Left lung (tissue), 10 donors: ENCODE results near the gene FKBP9. TPM values are rescaled to one million over a fixed set of nuclear protein-coding genes. Genes with fewer than 3 reads are reported as not detected.
"Not testable (repeated sequence)": the region's sequence is repeated elsewhere in the genome, so short reads cannot be mapped to it uniquely, and the experiment has no call there.

ENCODE experiments used
- ATAC-seq: fragments of 200-7000 bp; cut with Tn5 transposase; one replicate; pipeline ENCODE4 v1.9.1; 2020; ENCODE audit warnings: moderate library complexity
- DNase-seq, 4 donors: peaks; one replicate each; pipeline ENCODE4 v3.0.0-alpha.2; 2013 to 2020
- H3K27ac ChIP-seq, 2 donors: fragments of 200-600 bp; sonication (generic) in 1 of 2; one replicate each; pipeline versions ENCODE4 v1.5.0 to v1.8.0; 2020 to 2021
- H3K27me3 ChIP-seq, 2 donors: fragments of 200-600 bp; sonication (generic) in 1 of 2; one replicate each; pipeline versions ENCODE4 v1.5.0 to v1.8.0; 2020 to 2021
- H3K36me3 ChIP-seq, 2 donors: fragments of 200-600 bp; sonication (generic) in 1 of 2; one replicate each; pipeline versions ENCODE4 v1.5.0 to v1.8.0; 2020 to 2021
- H3K4me1 ChIP-seq, 2 donors: fragments of 200-600 bp; one replicate each; pipeline ENCODE4 v1.8.0; 2021
- H3K4me3 ChIP-seq, 2 donors: fragments of 200-600 bp; sonication (generic) in 1 of 2; one replicate each; pipeline versions ENCODE4 v1.5.0 to v1.8.0; 2020 to 2021; ENCODE audit warnings: mild to moderate bottlenecking in 1 of 2
- H3K9me3 ChIP-seq, 2 donors: fragments of 200-600 bp; sonication (generic) in 1 of 2; one replicate each; pipeline versions ENCODE4 v1.5.0 to v1.8.0; 2020 to 2021
- intact Hi-C, 2 donors: fragments of 100-400 bp; cut with DNase I; formaldehyde crosslinking; loops; one replicate each; pipeline versions ENCODE4 v1.11.2 to v1.14.2; 2022
- polyA plus RNA-seq, 6 donors: library from polyadenylated mRNA; unstranded; fragments of 120-200 nt; gene quantifications; one replicate each; pipeline ENCODE4 v1.2.1, GENCODE V29; 2013; ENCODE audit not compliant: insufficient read length in 6 of 6
- total RNA-seq, 2 donors: library from RNA; stranded (reverse); fragmentation: NEBNext Ultra II Directional; extraction: Animal tissue kit (Norgen Biotek cat#: 25700); gene quantifications; one replicate each; pipeline ENCODE4 v1.2.1, GENCODE V29; 2021
- donor health status: DM: no; HTN: yes; CAD: no.
- donor health status: DM: no; HTN: no; CAD: no.

The FKBP9 gene
- total and polyA plus RNA-seq, 8 donors = 91.4 to 264 (median 205) TPM

GRCh38 chr7:32971967-32972366 lies 14.7 kb downstream of the FKBP9 start:
- DNase-seq = not testable (repeated sequence)

GRCh38 chr7:32977159-32977558 lies 19.9 kb downstream of the FKBP9 start:
- H3K36me3 ChIP-seq, ATAC-seq, H3K27me3 ChIP-seq, DNase-seq, H3K4me1 ChIP-seq, intact Hi-C loops, H3K4me3 ChIP-seq, H3K9me3 ChIP-seq: not testable (repeated sequence)
- H3K27ac ChIP-seq = peak overlapping the region in 1 of 2 donors; percentile 53

More at GRCh38 chr7:32971967-32972366, 14.7 kb downstream of the FKBP9 start:
- ATAC-seq = peak; percentile 84
- H3K4me1 ChIP-seq, H3K36me3 ChIP-seq, H3K27me3 ChIP-seq, intact Hi-C loops, H3K9me3 ChIP-seq, H3K4me3 ChIP-seq: not testable (repeated sequence)
- peak overlapping the region in 1 of 2 donors; percentile 41 for H3K27ac ChIP-seq

GRCh38 chr7:32979246-32979645 lies 22.0 kb downstream of the FKBP9 start:
- H3K36me3 ChIP-seq, DNase-seq, H3K27ac ChIP-seq, H3K4me1 ChIP-seq, intact Hi-C loops, H3K4me3 ChIP-seq, H3K27me3 ChIP-seq, ATAC-seq, H3K9me3 ChIP-seq: not testable (repeated sequence)

GRCh38 chr7:32979902-32980301 lies 22.7 kb downstream of the FKBP9 start:
- H3K9me3 ChIP-seq, H3K4me1 ChIP-seq, intact Hi-C loops, H3K27ac ChIP-seq, H3K4me3 ChIP-seq, H3K36me3 ChIP-seq, H3K27me3 ChIP-seq, ATAC-seq, DNase-seq: not testable (repeated sequence)

- H3K9me3 ChIP-seq, H3K27me3 ChIP-seq, H3K4me1 ChIP-seq, ATAC-seq, DNase-seq, intact Hi-C loops, H3K4me3 ChIP-seq: not testable (repeated sequence)
- peak overlapping the region in 1 of 2 donors; percentile 35 for H3K27ac ChIP-seq
- H3K36me3 ChIP-seq = peaks cover 0 to 14% of the 10 kb centered on the region in 2 donors
Observed at GRCh38 chr7:32988148-32988547, 30.9 kb downstream of the FKBP9 start.

GRCh38 chr7:32991068-32991585 lies 33.9 kb downstream of the FKBP9 start:
- H3K27me3 ChIP-seq, H3K9me3 ChIP-seq, H3K4me3 ChIP-seq, H3K4me1 ChIP-seq, H3K36me3 ChIP-seq, H3K27ac ChIP-seq, intact Hi-C loops, DNase-seq: not testable (repeated sequence)
- peak; percentile 23 for ATAC-seq

GRCh38 chr7:32991975-32992700 lies 34.9 kb downstream of the FKBP9 start:
- H3K9me3 ChIP-seq, H3K27ac ChIP-seq, DNase-seq, H3K27me3 ChIP-seq, ATAC-seq, H3K4me3 ChIP-seq, H3K4me1 ChIP-seq, intact Hi-C loops, H3K36me3 ChIP-seq: not testable (repeated sequence)

GRCh38 chr7:32992750-32993149 lies 35.5 kb downstream of the FKBP9 start:
- H3K36me3 ChIP-seq, H3K9me3 ChIP-seq, H3K4me1 ChIP-seq, intact Hi-C loops, H3K27me3 ChIP-seq, H3K4me3 ChIP-seq, H3K27ac ChIP-seq, DNase-seq: not testable (repeated sequence)
- peak; percentile 54 for ATAC-seq

GRCh38 chr7:32997956-32998355 lies 40.7 kb downstream of the FKBP9 start:
- ATAC-seq, intact Hi-C loops, H3K4me3 ChIP-seq, H3K9me3 ChIP-seq, H3K4me1 ChIP-seq, H3K36me3 ChIP-seq, H3K27me3 ChIP-seq, DNase-seq: not testable (repeated sequence)
- H3K27ac ChIP-seq = peak overlapping the region; percentile 62 to 65

GRCh38 chr7:32998361-32999171 lies 41.3 kb downstream of the FKBP9 start:
- H3K36me3 ChIP-seq, H3K27me3 ChIP-seq, H3K4me3 ChIP-seq, H3K9me3 ChIP-seq, intact Hi-C loops, H3K4me1 ChIP-seq: not testable (repeated sequence)
- H3K27ac ChIP-seq = peak overlapping the region; percentile 62 to 65
- ATAC-seq = peak; percentile 95
- peak in 3 of 4 donors; percentile 19 to 62 (median 59) for DNase-seq

GRCh38 chr7:32999380-32999779 lies 42.1 kb downstream of the FKBP9 start:
- H3K4me3 ChIP-seq, H3K9me3 ChIP-seq, intact Hi-C loops, DNase-seq, H3K36me3 ChIP-seq, H3K4me1 ChIP-seq, ATAC-seq, H3K27me3 ChIP-seq: not testable (repeated sequence)
- peak overlapping the region; percentile 62 to 65 for H3K27ac ChIP-seq

GRCh38 chr7:33003111-33003510 lies 45.9 kb downstream of the FKBP9 start:
- DNase-seq, H3K27me3 ChIP-seq, H3K36me3 ChIP-seq, H3K4me1 ChIP-seq, ATAC-seq, H3K27ac ChIP-seq, intact Hi-C loops, H3K4me3 ChIP-seq, H3K9me3 ChIP-seq: not testable (repeated sequence)

GRCh38 chr7:33004104-33004616 lies 46.9 kb downstream of the FKBP9 start:
- not testable (repeated sequence) for DNase-seq
- peaks cover 0 to 12% of the 10 kb centered on the region in 2 donors for H3K36me3 ChIP-seq

More at GRCh38 chr7:33004104-33004616, 46.9 kb downstream of the FKBP9 start:
- H3K27ac ChIP-seq, H3K4me1 ChIP-seq, H3K27me3 ChIP-seq, H3K9me3 ChIP-seq, intact Hi-C loops, ATAC-seq, H3K4me3 ChIP-seq: not testable (repeated sequence)
